ENCODE measurements around the gene IP6K3.

DNA sequence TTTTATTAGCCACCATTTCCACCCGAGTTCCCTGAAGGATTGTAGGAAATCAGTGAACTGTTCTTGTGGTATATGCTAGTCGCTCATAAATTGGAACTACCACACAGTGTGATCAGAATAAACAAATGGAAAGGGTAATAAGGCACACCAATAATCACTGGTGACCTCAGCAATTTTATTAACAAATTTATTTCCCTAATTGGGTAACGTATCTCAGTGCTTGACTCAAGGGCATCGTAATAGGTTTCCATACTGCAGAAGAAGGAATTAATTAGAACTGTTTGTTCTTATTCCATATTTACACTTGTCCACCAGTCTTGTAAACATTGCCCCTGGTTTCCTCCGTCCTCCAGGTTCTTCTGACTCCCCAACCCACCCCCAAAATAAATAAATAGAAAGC, 25.2 kb downstream of the IP6K3 start:
- TF ChIP-seq POLR2AphosphoS5 (IDR thresholded peaks at IDR 0.05; ENCODE audit: low read depth, low read length) (no peak), MEF2A (IDR thresholded peaks at IDR 0.05; ENCODE audit: borderline replicate concordance, low read depth) (no peak), FOXJ3 (CRISPR knock-in tag; IDR thresholded peaks at IDR 0.05) (no peak), TAF1 (IDR thresholded peaks at IDR 0.05; ENCODE audit: borderline replicate concordance, low read depth, low read length) (no peak)
- TF ChIP-seq, protein P1, sequence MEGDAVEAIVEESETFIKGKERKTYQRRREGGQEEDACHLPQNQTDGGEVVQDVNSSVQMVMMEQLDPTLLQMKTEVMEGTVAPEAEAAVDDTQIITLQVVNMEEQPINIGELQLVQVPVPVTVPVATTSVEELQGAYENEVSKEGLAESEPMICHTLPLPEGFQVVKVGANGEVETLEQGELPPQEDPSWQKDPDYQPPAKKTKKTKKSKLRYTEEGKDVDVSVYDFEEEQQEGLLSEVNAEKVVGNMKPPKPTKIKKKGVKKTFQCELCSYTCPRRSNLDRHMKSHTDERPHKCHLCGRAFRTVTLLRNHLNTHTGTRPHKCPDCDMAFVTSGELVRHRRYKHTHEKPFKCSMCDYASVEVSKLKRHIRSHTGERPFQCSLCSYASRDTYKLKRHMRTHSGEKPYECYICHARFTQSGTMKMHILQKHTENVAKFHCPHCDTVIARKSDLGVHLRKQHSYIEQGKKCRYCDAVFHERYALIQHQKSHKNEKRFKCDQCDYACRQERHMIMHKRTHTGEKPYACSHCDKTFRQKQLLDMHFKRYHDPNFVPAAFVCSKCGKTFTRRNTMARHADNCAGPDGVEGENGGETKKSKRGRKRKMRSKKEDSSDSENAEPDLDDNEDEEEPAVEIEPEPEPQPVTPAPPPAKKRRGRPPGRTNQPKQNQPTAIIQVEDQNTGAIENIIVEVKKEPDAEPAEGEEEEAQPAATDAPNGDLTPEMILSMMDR (IDR thresholded peaks at IDR 0.05), result no peak
- TF ChIP-seq, protein P2, sequence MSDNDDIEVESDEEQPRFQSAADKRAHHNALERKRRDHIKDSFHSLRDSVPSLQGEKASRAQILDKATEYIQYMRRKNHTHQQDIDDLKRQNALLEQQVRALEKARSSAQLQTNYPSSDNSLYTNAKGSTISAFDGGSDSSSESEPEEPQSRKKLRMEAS (IDR thresholded peaks at IDR 0.05; ENCODE audit: low read depth), result no peak

Measured in SK-N-SH (cell line).